GM19372 (cell line): ENCODE results near the gene RAB3A.
A peak's percentile ranks its signal among the peaks of the same experiment; 100 is the strongest.

Experiments used
- ATAC-seq: cut with Tn5 transposase; IDR thresholded peaks from one replicate; pipeline ENCODE4 v1.9.1; 2021; ENCODE audit warnings: mild to moderate bottlenecking, low read depth, moderate library complexity; ENCODE audit not compliant: unreplicated experiment

Gene RAB3A

GRCh38 chr19:18202778-18203407 is 949 bp downstream of the RAB3A start:
- no peak for ATAC-seq

- no peak for ATAC-seq
These were observed 1.5 kb downstream of the RAB3A start for GRCh38 chr19:18202397-18202777.

- no peak for ATAC-seq
These were observed 5.5 kb downstream of the RAB3A start for GRCh38 chr19:18198374-18198773.

DNA sequence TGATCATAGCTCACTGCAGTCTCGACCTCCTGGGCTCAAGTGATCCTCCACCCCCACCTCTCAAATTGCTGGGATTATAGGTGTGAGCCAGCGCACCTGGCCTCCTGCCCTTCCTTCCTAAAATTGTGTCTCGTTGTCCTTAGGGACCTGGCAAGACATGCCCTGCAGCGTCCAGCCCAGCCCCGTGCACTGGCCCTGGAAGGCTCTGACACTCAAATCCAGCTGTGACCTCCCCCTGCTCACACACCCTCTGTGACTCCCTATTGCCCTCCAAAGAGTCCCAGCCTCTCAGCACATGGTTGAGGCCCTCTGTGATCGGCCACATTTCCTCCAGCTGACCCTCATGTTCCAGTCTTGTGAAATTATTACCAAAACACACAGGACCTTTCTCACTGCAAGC is 5.9 kb downstream of the RAB3A start:
- ATAC-seq = no peak

- no peak for ATAC-seq
These were observed 6.5 kb downstream of the RAB3A start for GRCh38 chr19:18197306-18197705.

DNA sequence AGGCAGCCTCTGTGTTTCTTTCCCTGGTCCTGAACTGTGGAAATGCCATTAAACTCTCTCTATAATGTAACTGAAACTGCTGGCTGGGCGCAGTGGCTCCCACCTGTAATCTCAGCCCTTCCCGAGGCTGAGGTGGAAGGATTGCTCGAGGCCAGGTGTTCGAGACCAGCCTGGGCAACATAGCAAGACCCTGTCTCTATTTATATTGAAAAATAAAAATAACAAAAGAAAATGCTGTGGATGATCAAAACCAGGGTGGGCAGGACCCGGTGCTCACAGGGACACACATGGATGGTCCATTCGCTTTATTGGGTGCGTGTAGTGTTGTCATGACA is 7.4 kb downstream of the RAB3A start:
- ATAC-seq = no peak

DNA sequence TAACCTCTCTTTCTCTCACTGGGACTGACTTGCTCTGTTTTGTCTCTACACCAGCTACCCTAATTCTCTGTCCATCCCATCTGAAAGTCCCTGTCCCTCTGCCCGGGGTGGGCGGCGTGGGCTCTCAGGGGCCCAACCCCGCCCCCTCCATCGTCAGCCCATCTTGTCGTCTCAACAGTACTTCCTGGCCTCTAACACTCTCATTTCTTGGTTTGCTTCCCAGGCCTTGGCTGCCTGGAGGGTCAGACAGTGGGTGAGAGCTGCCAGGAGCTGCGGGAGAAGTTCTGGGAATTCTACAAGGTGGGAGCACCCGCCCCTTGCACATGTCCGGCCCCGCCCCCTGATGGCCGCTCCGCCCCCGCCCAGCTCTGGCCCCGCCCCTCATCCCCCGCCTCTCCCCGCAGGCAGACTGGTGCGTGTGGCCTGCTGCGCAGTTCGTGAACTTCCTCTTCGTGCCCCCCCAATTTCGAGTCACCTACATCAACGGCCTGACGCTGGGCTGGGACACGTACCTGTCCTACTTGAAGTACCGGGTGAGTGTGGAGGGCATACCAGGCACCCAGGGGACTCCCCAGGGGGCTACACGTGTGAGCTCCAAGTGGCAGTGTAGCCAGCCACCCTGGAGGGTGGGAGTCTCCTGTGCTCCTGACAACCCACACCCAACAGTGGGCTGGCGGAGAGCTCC is 9.1 kb downstream of the RAB3A start:
- ATAC-seq = no peak

- ATAC-seq = no peak
These were observed 9.7 kb downstream of the RAB3A start for GRCh38 chr19:18194181-18194530.

DNA sequence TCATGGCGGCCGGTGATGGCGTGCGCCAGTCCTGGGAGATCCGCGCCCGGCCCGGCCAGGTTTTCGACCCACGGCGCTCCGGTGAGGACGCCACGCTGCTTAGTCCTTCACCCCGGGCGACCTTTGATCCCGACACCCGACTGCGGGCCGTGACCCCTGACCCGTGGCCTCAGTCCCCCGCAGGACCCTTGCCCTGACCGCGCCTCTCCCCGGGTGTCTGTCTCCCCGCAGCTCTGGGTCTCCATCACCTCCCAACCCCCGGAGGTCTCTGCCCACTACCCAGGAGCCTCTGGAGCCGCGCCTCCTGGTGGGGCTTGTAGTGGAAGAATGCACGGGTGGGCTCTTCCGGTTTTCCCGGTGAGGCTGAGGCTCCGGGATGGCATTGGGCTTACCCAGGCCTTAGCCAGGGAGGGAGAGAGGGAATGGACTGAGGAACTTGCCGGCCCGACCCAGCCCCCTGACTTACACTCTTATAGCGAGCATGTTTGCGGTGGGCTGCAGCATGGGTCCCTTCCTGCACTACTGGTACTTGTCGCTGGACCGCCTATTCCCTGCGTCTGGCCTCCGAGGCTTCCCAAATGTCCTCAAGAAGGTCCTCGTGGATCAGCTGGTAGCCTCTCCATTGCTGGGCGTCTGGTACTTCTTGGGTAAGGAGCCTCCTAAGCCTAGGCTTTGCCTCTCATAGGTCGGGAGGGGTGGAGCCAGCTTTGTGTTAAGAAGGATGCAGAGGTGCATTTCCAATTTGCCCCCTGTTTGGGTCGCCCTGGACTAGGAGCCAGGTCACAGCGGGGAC is 10.3 kb downstream of the RAB3A start:
- peak; percentile 1 for ATAC-seq

- ATAC-seq = peak; percentile 86
These were observed 11.0 kb downstream of the RAB3A start, which contains the start of gene MPV17L2 for GRCh38 chr19:18192673-18193387. Gene MPV17L2, plus strand, starts transcription at chr19:18193218. Its CDS starts 64 bp downstream, at chr19:18193282.

GRCh38 chr19:18191640-18192062 is 12.2 kb downstream of the RAB3A start:
- ATAC-seq = no peak

- no peak for ATAC-seq
These were observed 13.6 kb downstream of the RAB3A start for GRCh38 chr19:18190278-18190677.

DNA sequence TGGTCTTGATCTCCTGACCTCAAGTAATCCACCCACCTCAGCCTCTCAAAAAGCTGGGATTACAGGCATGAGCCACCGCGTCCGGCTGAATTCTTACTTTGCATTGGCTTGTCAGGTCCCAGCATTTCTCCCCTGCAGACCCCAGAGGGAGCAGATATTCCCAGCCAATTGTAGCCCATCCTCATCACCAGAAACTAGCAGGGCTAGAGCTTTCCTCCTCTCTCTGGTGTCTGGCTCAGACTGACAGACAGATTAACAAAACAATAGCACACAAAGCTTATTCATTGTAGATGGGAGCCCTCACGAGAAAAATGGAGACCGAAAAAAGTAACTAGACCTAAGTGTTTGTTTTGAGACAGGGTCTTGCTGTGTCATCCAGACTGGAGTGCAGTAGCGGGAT is 18.3 kb downstream of the RAB3A start:
- no peak for ATAC-seq

DNA sequence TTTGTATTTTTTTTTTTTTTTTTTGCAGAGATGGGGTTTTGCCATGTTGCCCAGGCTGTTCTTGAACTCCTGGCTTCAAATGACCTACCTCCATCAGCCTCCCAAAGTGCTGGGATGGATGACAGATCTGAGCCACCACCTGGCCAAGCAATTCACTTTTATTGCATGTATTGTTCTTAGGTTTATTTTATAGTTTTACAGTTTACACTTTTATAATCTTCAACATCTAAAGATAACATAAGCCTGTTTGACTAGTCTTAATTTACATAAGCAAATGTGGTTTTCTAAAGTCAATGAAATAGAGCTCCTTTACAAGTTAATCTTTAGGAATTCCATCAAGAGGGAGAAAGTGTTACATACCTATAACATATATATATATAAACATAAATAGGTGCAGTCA is 20.3 kb downstream of the RAB3A start:
- no peak for ATAC-seq

GRCh38 chr19:18179957-18180356 is 23.9 kb downstream of the RAB3A start:
- ATAC-seq = no peak

- no peak for ATAC-seq
These were observed 27.2 kb downstream of the RAB3A start for GRCh38 chr19:18176367-18177310.

GRCh38 chr19:18174983-18175382 is 28.9 kb downstream of the RAB3A start:
- no peak for ATAC-seq

GRCh38 chr19:18173572-18174288 is 30.1 kb downstream of the RAB3A start, which contains the start of gene IFI30:
Gene IFI30, plus strand, starts transcription at chr19:18173813. Its CDS starts 29 bp downstream, at chr19:18173842.
- ATAC-seq = peak; percentile 46

- peak; percentile 13 for ATAC-seq
These were observed 30.7 kb downstream of the RAB3A start for GRCh38 chr19:18173054-18173571.
